ENCODE data around the gene RARRES2. TPM values are rescaled to one million over a fixed set of nuclear protein-coding genes. Genes with fewer than 3 reads are reported as not detected.

Gene RARRES2
- total RNA-seq, 3 donors from 2014 or later = 82.6 to 202 (median 98.9) TPM

DNA sequence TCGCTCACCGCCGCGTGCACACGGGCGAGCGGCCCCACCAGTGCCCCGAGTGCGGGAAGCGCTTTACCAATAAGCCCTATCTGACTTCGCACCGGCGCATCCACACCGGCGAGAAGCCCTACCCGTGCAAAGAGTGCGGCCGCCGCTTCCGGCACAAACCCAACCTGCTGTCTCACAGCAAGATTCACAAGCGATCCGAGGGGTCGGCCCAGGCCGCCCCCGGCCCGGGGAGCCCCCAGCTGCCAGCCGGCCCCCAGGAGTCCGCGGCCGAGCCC is 30.5 kb upstream of the RARRES2 start:
- Histone ChIP-seq H3K4me3 (no peak overlapping the region), H3K9me3 (no peaks in the 10 kb centered on the region), H3K36me3 (ENCODE audit: low read depth) (no peaks in the 10 kb centered on the region), H3K4me1 (ENCODE audit: low read depth) (peaks cover 57% of the 10 kb centered on the region)
- ATAC-seq (peak; percentile 0), DNase-seq (no peak)
- no peak for TF ChIP-seq CTCF (IDR thresholded peaks at IDR 0.05)
- intact Hi-C loops (cut with DNase I, micrococcal nuclease) = no loop called here

DNA sequence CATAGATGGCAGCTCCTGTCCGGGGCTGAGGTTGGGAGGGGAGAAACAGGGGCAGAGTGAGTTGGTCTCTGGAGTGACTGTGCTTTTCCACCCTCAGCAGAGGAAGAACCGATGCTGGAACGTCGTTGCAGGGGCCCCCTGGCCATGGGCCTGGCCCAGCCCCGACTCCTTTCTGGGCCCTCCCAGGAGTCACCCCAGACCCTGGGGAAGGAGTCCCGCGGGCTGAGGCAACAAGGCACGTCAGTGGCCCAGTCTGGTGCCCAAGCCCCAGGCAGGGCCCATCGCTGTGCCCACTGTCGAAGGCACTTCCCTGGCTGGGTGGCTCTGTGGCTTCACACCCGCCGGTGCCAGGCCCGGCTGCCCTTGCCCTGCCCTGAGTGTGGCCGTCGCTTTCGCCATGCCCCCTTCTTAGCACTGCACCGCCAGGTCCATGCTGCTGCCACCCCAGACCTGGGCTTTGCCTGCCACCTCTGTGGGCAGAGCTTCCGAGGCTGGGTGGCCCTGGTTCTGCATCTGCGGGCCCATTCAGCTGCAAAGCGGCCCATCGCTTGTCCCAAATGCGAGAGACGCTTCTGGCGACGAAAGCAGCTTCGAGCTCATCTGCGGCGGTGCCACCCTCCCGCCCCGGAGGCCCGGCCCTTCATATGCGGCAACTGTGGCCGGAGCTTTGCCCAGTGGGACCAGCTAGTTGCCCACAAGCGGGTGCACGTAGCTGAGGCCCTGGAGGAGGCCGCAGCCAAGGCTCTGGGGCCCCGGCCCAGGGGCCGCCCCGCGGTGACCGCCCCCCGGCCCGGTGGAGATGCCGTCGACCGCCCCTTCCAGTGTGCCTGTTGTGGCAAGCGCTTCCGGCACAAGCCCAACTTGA is 29.9 kb upstream of the RARRES2 start:
- intact Hi-C loops (cut with DNase I, micrococcal nuclease) = no loop called here
- no peak for TF ChIP-seq CTCF (IDR thresholded peaks at IDR 0.05)
- ATAC-seq (no peak), DNase-seq (peak in 1 of 3 donors; percentile 56)
- Histone ChIP-seq H3K9me3 (no peaks in the 10 kb centered on the region), H3K4me3 (no peak overlapping the region), H3K36me3 (ENCODE audit: low read depth) (no peaks in the 10 kb centered on the region), H3K4me1 (ENCODE audit: low read depth) (peaks cover 51% of the 10 kb centered on the region)

DNA sequence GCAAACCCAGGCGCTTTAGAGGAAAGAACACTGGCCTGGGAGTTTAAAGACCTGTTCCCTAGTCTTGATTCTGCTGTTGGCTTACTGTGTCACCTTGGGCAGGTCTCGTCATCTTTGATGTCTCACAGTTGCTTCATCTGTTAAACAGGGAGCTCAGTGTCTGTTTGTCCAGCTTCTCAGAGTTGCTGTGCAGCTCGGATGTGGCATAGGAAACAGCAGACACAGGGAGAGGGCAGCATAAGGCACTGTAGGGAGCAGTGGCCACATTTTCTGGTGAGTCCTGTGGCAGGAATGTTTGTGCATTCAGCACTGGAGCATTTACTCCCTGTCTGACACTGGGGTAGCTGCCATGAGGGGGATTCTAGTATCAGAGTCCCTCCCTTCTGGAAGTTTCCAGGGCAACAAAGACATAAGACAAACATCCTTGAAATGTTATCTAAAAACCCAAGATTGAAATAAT is 29.2 kb upstream of the RARRES2 start:
- TF ChIP-seq CTCF (IDR thresholded peaks at IDR 0.05) = no peak
- H3K4me1 ChIP-seq (ENCODE audit: low read depth) = peaks cover 48% of the 10 kb centered on the region
- DNase-seq (peak in 1 of 3 donors; percentile 36), ATAC-seq (peak; percentile 0)
- H3K36me3 ChIP-seq (ENCODE audit: low read depth) = no peaks in the 10 kb centered on the region
- no peak overlapping the region for H3K4me3 ChIP-seq
- no peaks in the 10 kb centered on the region for H3K9me3 ChIP-seq
- intact Hi-C loops (cut with DNase I, micrococcal nuclease) = no loop called here

DNA sequence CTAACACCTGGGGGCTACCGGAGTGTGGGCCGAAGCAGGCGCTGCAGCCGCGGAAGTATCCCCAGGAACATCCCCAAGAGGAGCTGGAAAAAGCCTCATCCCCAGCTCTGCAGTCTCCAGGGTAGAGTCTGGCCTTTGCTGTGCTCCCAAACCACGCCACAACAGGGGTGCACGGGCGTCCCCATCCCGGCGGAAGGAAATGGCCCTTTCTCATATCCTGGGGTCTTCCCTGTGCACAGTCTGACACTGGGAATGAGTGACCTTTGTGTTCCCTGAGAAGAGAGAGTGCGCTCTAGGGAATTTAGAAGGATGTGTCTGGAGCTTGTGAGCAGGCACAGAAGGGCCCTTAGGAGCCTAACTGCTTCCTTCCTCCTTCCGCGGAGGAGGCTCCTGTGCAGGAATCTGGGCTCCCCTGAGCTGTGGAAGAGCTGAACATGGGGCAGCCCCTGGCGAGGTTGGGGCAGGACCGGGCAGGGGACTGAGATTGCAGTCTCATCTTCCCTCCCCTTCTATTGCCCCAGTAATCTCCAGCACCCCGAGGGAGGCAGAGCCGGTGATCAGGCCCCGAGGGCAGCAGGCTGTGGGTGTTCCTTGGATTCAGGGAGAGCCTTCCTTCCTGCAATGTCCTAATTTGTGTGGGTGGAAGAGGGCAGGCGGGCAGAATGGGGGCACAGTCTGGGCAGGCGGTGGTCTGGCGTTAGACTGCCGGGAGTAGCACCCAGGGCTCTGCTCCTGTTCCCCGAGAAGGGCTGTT is 28.5 kb upstream of the RARRES2 start:
- Histone ChIP-seq H3K36me3 (ENCODE audit: low read depth) (no peaks in the 10 kb centered on the region), H3K4me1 (ENCODE audit: low read depth) (peaks cover 42% of the 10 kb centered on the region), H3K9me3 (no peaks in the 10 kb centered on the region), H3K4me3 (peak overlapping the region; percentile 80)
- no peak for TF ChIP-seq CTCF (IDR thresholded peaks at IDR 0.05)
- intact Hi-C loops (cut with DNase I, micrococcal nuclease) = no loop called here
- ATAC-seq (peak; percentile 0), DNase-seq (no peak)

DNA sequence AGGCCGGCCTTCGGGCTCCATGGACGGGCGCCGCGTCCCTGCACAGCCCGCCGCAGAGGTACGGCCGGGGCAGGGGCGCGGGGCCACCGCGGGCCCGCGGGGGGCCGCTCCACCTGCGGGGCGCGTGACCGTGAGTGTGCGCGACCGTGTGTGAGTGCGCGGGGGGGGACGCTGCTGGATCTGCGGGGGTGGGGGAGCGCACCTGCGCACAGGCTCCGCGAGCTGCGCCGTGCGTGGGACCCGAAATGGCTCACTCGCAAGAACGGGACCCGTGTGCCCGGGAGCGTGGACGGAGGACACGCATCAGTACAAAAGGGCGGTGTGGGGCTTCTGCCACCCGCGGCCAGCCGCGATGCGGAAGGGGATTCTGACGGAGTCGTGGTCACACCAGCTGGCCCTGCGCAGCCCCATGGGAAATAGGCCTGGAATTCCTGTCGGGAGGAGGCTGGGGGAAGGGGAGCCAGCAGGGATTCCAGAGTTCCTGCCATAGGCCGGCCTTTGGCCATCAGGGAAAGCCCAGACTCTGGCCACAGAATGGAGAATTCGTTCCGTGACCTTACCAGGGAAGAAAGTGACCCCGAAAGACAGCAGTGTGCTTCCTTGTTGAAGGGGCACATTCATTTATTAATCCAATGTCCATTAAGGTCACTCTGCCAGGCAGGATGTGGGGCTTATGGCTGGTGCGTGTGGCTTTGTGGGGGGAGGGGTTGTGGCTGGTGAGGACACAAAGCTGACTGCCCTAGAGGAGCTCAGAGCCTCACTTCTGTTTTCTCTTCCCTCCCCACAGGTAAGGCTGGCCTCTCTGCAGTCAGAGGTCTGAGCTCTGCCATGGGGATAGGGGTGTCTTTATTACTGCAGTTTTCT is 27.7 kb upstream of the RARRES2 start:
- H3K4me3 ChIP-seq = peak overlapping the region; percentile 80
- DNase-seq = peak; percentile 78 to 83 (median 79)
- no peaks in the 10 kb centered on the region for H3K9me3 ChIP-seq
- H3K36me3 ChIP-seq (ENCODE audit: low read depth) = no peaks in the 10 kb centered on the region
- intact Hi-C loops (cut with DNase I, micrococcal nuclease) = no loop called here
- TF ChIP-seq CTCF (IDR thresholded peaks at IDR 0.05) = no peak
- H3K4me1 ChIP-seq (ENCODE audit: low read depth) = peaks cover 42% of the 10 kb centered on the region
- peak; percentile 28 for ATAC-seq
